ENCODE data around the gene EEF1AKMT3. TPM values are rescaled to one million over a fixed set of nuclear protein-coding genes. Genes with fewer than 3 reads are reported as not detected.

Gene EEF1AKMT3
- total and polyA plus RNA-seq, 2 of the 4 experiments (the other 2 are of a cell fraction): 3.2 to 8.1 TPM

GRCh38 chr12:57760347-57760982 is 11.9 kb upstream of the EEF1AKMT3 start:
- Histone ChIP-seq H3K4ac (ENCODE audit: low read depth, low read length) (no peak overlapping the region), H4K91ac (ENCODE audit: insufficient read depth, low read depth, low read length) (no peak overlapping the region), H2BK120ac (ENCODE audit: low read depth, low read length) (no peak overlapping the region), H2AK5ac (ENCODE audit: low read depth, low read length) (no peak overlapping the region), H2AFZ (replicated peaks; ENCODE audit: low read length, poor library complexity) (no peak overlapping the region), H3K14ac (replicated peaks; ENCODE audit: low read depth, low read length) (no peak overlapping the region), H4K5ac (ENCODE audit: low read depth, low read length) (no peak overlapping the region), H3K9me3 (ENCODE audit: control insufficient read depth, insufficient read depth, low read length) (peaks cover 2% of the 10 kb centered on the region; the same call in 1 of the 2 replicates), H4K20me1 (ENCODE audit: insufficient read depth, low read length) (no peaks in the 10 kb centered on the region; the same call in 1 of the 2 replicates), H3K36me3 (ENCODE audit: control insufficient read depth, insufficient read depth, low read length) (peaks cover 9% of the 10 kb centered on the region), H3K4me2 (ENCODE audit: low read depth, low read length) (no peak overlapping the region), H3K4me3 (ENCODE audit: insufficient read depth, low read depth, low read length) (no peak overlapping the region), H3K4me1 (ENCODE audit: control insufficient read depth, insufficient read depth, low read length) (peaks cover 2% of the 10 kb centered on the region; the same call in 1 of the 2 replicates), H2AK9ac (replicated peaks; ENCODE audit: low read depth, low read length, poor library complexity) (no peak overlapping the region), H3K23ac (ENCODE audit: low read depth, low read length) (no peak overlapping the region), H3K9me1 (ENCODE audit: insufficient read depth, low read length) (0 out of 2 replicates have a peak, but pooled peaks cover 3% of the 10 kb centered on the region), H4K8ac (ENCODE audit: low read depth in 2 of 2, low read length in 2 of 2) (no peak overlapping the region), H3K56ac (ENCODE audit: extremely low read depth, insufficient read depth, low read length) (no peak overlapping the region), H3K79me1 (ENCODE audit: low read depth in 1 of 2, low read length in 2 of 2) (no peaks in the 10 kb centered on the region), H2BK5ac (ENCODE audit: low read depth, low read length, poor library complexity, severe bottlenecking) (no peak overlapping the region), H2BK15ac (ENCODE audit: low read depth, low read length) (no peak overlapping the region), H3K18ac (ENCODE audit: low read depth, low read length) (no peak overlapping the region), H2BK20ac (ENCODE audit: low read depth, low read length) (no peak overlapping the region), H3K9ac (ENCODE audit: low read depth, low read length) (no peak overlapping the region), H3K27me3 (ENCODE audit: control insufficient read depth, insufficient read depth, low read length) (peaks cover 31% of the 10 kb centered on the region), H3K27ac (ENCODE audit: insufficient read depth, low read length) (no peak overlapping the region)
- dilution Hi-C loops (cut with HindIII; ENCODE audit: low sequenced_read_pairs, unreplicated experiment): no loop called here
- no TSS peak for BruUV-seq (replicated peaks)
- no CpG with 5 or more reads among the region's 3 CpGs for WGBS, 2 experiments (ENCODE audit: extremely low coverage in 2 of 2, insufficient read length in 1 of 2)
- ChIA-PET CTCF (no interaction called here), POLR2A (ENCODE audit: unreplicated experiment) (interaction anchor here (0.6 kb wide), 1 partner anchor 1595 kb away, joined by 4 read pairs; no protein-coding TSS in a partner anchor)
- intact Hi-C loops (cut with micrococcal nuclease): no loop called here
- ATAC-seq (ENCODE audit: low read depth) (no peak), DNase-seq (no peak)
- TF ChIP-seq MAFK (IDR thresholded peaks at IDR 0.05; ENCODE audit: low read depth, low read length) (no peak), RCOR1 (IDR thresholded peaks at IDR 0.05; ENCODE audit: insufficient replicate concordance, low read length) (no peak), MAZ (IDR thresholded peaks at IDR 0.05; ENCODE audit: borderline replicate concordance, low read depth, low read length) (no peak), CHD1 (IDR thresholded peaks at IDR 0.05; ENCODE audit: low read depth, low read length) (no peak), CEBPB (IDR thresholded peaks at IDR 0.05; ENCODE audit: low read depth, low read length) (no peak), NFE2L2 (IDR thresholded peaks at IDR 0.05; ENCODE audit: low read depth, low read length) (no peak), ELK1 (IDR thresholded peaks at IDR 0.05; ENCODE audit: borderline replicate concordance, low read depth, low read length) (no peak), BHLHE40 (IDR thresholded peaks at IDR 0.05; ENCODE audit: low read depth, low read length) (no peak), RAD21 (IDR thresholded peaks at IDR 0.05; ENCODE audit: low read length) (no peak), RFX5 (IDR thresholded peaks at IDR 0.05; ENCODE audit: low read depth, low read length) (no peak), MXI1 (IDR thresholded peaks at IDR 0.05; ENCODE audit: borderline replicate concordance, low read depth, low read length) (no peak), POLR2A (IDR thresholded peaks at IDR 0.05; ENCODE audit: low read depth, low read length) (no peak), FOS (IDR thresholded peaks at IDR 0.05; ENCODE audit: low read depth, low read length) (no peak), SMC3 (IDR thresholded peaks at IDR 0.05; ENCODE audit: low read depth, low read length) (no peak)
- TF ChIP-seq, protein P1, sequence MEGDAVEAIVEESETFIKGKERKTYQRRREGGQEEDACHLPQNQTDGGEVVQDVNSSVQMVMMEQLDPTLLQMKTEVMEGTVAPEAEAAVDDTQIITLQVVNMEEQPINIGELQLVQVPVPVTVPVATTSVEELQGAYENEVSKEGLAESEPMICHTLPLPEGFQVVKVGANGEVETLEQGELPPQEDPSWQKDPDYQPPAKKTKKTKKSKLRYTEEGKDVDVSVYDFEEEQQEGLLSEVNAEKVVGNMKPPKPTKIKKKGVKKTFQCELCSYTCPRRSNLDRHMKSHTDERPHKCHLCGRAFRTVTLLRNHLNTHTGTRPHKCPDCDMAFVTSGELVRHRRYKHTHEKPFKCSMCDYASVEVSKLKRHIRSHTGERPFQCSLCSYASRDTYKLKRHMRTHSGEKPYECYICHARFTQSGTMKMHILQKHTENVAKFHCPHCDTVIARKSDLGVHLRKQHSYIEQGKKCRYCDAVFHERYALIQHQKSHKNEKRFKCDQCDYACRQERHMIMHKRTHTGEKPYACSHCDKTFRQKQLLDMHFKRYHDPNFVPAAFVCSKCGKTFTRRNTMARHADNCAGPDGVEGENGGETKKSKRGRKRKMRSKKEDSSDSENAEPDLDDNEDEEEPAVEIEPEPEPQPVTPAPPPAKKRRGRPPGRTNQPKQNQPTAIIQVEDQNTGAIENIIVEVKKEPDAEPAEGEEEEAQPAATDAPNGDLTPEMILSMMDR (conservative IDR thresholded peaks at IDR 0.05; ENCODE audit: low read depth, low read length): no peak
- TF ChIP-seq, protein P2, sequence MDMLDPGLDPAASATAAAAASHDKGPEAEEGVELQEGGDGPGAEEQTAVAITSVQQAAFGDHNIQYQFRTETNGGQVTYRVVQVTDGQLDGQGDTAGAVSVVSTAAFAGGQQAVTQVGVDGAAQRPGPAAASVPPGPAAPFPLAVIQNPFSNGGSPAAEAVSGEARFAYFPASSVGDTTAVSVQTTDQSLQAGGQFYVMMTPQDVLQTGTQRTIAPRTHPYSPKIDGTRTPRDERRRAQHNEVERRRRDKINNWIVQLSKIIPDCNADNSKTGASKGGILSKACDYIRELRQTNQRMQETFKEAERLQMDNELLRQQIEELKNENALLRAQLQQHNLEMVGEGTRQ (IDR thresholded peaks at IDR 0.05; ENCODE audit: low read depth, low read length): no peak
- in situ Hi-C loops (cut with MboI; ENCODE audit: low sequenced_read_pairs): no loop called here
